Spleen (tissue), 11 donors: ENCODE results near the gene HELZ2. TPM values are rescaled to one million over a fixed set of nuclear protein-coding genes. Genes with fewer than 3 reads are reported as not detected.

Experiments used
- DNase-seq: peaks from one replicate; pipeline ENCODE4 v3.0.0-alpha.2; 2020
- H3K27ac ChIP-seq, 8 donors: fragments of 200-600 bp; sonication (generic) in 7 of 8; 1 replicate in 4 of 8; 2 replicates in 4 of 8; pipeline versions ENCODE4 v1.5.0 to v1.8.0; 2016 to 2021; ENCODE audit warnings: inconsistent platforms in 4 of 8, mild to moderate bottlenecking in 4 of 8, moderate library complexity in 1 of 8
- H3K27me3 ChIP-seq, 7 donors: fragments of 200-600 bp; sonication (generic) in 6 of 7; replicated peaks in 1 of 7; 1 replicate in 4 of 7; 2 replicates in 3 of 7; pipeline versions ENCODE4 v1.5.0 to v1.8.0; 2016 to 2021; ENCODE audit warnings: inconsistent platforms in 3 of 7, mild to moderate bottlenecking in 1 of 7
- H3K36me3 ChIP-seq, 6 donors: fragments of 200-600 bp; sonication (generic) in 5 of 6; 1 replicate in 4 of 6; 2 replicates in 2 of 6; pipeline versions ENCODE4 v1.5.0 to v1.8.0; 2016 to 2021; ENCODE audit warnings: inconsistent platforms in 2 of 6
- H3K4me1 ChIP-seq, 6 donors: fragments of 200-600 bp; sonication (generic) in 5 of 6; 1 replicate in 3 of 6; 2 replicates in 3 of 6; pipeline versions ENCODE4 v1.5.0 to v1.8.0; 2016 to 2021; ENCODE audit warnings: inconsistent platforms in 3 of 6
- H3K4me3 ChIP-seq, 8 donors: fragments of 200-600 bp; sonication (generic) in 7 of 8; 1 replicate in 4 of 8; 2 replicates in 4 of 8; pipeline versions ENCODE4 v1.5.0 to v1.8.0; 2016 to 2021; ENCODE audit warnings: inconsistent platforms in 4 of 8, mild to moderate bottlenecking in 4 of 8, moderate library complexity in 2 of 8
- H3K9me3 ChIP-seq, 8 donors: fragments of 200-600 bp; sonication (generic) in 7 of 8; 1 replicate in 4 of 8; 2 replicates in 4 of 8; pipeline versions ENCODE4 v1.5.0 to v1.8.0; 2016 to 2021; ENCODE audit warnings: inconsistent platforms in 4 of 8
- POLR2A ChIP-seq, 3 donors: fragments of 450-650 bp; IDR thresholded peaks; one replicate each; pipeline ENCODE4 v1.5.1; 2017; ENCODE audit warnings: antibody characterized with exemption in 3 of 3, mild to moderate bottlenecking in 1 of 3
- POLR2AphosphoS5 ChIP-seq, 3 donors: sonication (generic); formaldehyde crosslinking; IDR thresholded peaks; one replicate each; pipeline ENCODE4 v1.5.1; 2017; ENCODE audit warnings: antibody characterized with exemption in 3 of 3
- WGBS, 5 donors: extraction: QIAGEN DNeasy Blood & Tissue Kit in 3 of 5; methylation state at CpG; one replicate each; pipeline versions ENCODE4 v1.1.5 to v1.1.7; 2013 to 2018; 5-methylcytosine and 5-hydroxymethylcytosine counted together
- intact Hi-C: fragments of 100-400 bp; cut with DNase I; formaldehyde crosslinking; loops from one replicate; pipeline ENCODE4 v1.15.0; 2023; ENCODE audit warnings: low total_unique reads
- polyA plus RNA-seq, 3 donors: library from polyadenylated mRNA; stranded (reverse); fragments of 200-250 nt; gene quantifications; one replicate each; pipeline ENCODE4 v1.2.1, GENCODE V29; 2013
- total RNA-seq, 7 donors: library from RNA; depleted of rRNA in 3 of 7; stranded (reverse); fragments of >200 nt in 3 of 7; fragmentation: NEBNext Ultra II Directional in 4 of 7; extraction: Animal tissue kit (Norgen Biotek cat#: 25700) in 4 of 7; gene quantifications; one replicate each; pipeline versions ENCODE4 v1.1.0 to v1.2.1, GENCODE V29; 2016 to 2021
- TF ChIP-seq, protein P1 (sequence below), 11 experiments: fragments of 200-600 bp in 7 of 11; fragments of 450-650 bp in 4 of 11; sonication (generic) in 4 of 11; IDR thresholded peaks in 8 of 11; conservative IDR thresholded peaks in 3 of 11; 1 replicate in 7 of 11; 2 replicates in 4 of 11; pipeline versions ENCODE4 v1.4.0 to v1.8.0; 2016 to 2021; ENCODE audit warnings: antibody characterized with exemption in 11 of 11, inconsistent platforms in 4 of 11, mild to moderate bottlenecking in 1 of 11
- donor health status: healthy with polysubstance abuse.
- donor health status: DM: no; HTN: no; CAD: no; lungs with moderate emphysema.
- donor health status: DM: no; HTN: no; CAD: no.
- donor health status: Bipolar disorder and iron deficiency.
- donor health status: healthy.
- donor health status: DM: no; HTN: no; CAD: no.
- donor health status: DM: yes; HTN: yes; CAD: no.

The HELZ2 gene
- total and polyA plus RNA-seq, 10 donors: 4.3 to 120 (median 62.6) TPM

DNA sequence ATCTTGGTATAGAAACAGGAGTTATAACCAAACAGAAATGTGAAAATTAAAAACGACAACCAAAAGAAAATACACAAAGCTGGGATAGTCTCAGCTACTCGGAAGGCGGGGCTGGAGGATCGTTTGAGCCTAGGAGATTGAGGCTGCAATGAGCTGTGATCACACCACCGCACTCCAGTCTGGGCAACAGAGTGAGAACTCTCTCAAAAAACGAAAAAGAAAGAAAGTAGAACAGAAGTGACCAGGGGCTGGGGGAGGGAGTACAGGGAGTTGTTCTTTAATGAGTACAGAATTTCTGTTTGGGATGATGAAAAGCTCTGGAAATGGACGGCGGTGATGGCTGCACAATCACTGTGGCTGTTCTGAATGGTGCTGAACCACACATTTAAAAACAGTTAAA, 47.0 kb upstream of the HELZ2 start:
- intact Hi-C loops: no loop called here
- H3K4me1 ChIP-seq: peaks cover 6 to 70% (median 13%) of the 10 kb centered on the region in 6 donors
- H3K4me3 ChIP-seq: no peak overlapping the region
- peak; percentile 21 for DNase-seq
- WGBS, 5 donors: 84 to 93% (median 90%) methylated on average over 8 of the region's 8 CpGs
- no peaks in the 10 kb centered on the region for H3K9me3 ChIP-seq
- TF ChIP-seq POLR2AphosphoS5 (IDR thresholded peaks at IDR 0.05) (no peak), POLR2A (IDR thresholded peaks at IDR 0.05) (no peak)
- TF ChIP-seq, protein P1, sequence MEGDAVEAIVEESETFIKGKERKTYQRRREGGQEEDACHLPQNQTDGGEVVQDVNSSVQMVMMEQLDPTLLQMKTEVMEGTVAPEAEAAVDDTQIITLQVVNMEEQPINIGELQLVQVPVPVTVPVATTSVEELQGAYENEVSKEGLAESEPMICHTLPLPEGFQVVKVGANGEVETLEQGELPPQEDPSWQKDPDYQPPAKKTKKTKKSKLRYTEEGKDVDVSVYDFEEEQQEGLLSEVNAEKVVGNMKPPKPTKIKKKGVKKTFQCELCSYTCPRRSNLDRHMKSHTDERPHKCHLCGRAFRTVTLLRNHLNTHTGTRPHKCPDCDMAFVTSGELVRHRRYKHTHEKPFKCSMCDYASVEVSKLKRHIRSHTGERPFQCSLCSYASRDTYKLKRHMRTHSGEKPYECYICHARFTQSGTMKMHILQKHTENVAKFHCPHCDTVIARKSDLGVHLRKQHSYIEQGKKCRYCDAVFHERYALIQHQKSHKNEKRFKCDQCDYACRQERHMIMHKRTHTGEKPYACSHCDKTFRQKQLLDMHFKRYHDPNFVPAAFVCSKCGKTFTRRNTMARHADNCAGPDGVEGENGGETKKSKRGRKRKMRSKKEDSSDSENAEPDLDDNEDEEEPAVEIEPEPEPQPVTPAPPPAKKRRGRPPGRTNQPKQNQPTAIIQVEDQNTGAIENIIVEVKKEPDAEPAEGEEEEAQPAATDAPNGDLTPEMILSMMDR (IDR thresholded peaks at IDR 0.05 in 8 of 11, conservative IDR thresholded peaks at IDR 0.05 in 3 of 11): no peak
- H3K27ac ChIP-seq: no peak overlapping the region
- peaks cover 0 to 45% (median 35%) of the 10 kb centered on the region in 6 donors for H3K36me3 ChIP-seq
- no peaks in the 10 kb centered on the region for H3K27me3 ChIP-seq

GRCh38 chr20:63619505-63619904, 45.5 kb upstream of the HELZ2 start:
- TF ChIP-seq POLR2A (IDR thresholded peaks at IDR 0.05): no peak
- TF ChIP-seq, protein P1 (IDR thresholded peaks at IDR 0.05 in 8 of 11, conservative IDR thresholded peaks at IDR 0.05 in 3 of 11): no peak
- no peak for TF ChIP-seq POLR2AphosphoS5 (IDR thresholded peaks at IDR 0.05)
- no peak overlapping the region for H3K4me3 ChIP-seq
- no peaks in the 10 kb centered on the region for H3K9me3 ChIP-seq
- H3K27ac ChIP-seq: no peak overlapping the region
- H3K27me3 ChIP-seq: no peaks in the 10 kb centered on the region
- peaks cover 0 to 59% (median 41%) of the 10 kb centered on the region in 6 donors for H3K36me3 ChIP-seq
- H3K4me1 ChIP-seq: peaks cover 0 to 55% (median 4%) of the 10 kb centered on the region in 6 donors
- WGBS, 5 donors: 89 to 95% (median 90%) methylated on average over 12 to 13 of the region's 13 CpGs
- DNase-seq: peak; percentile 31
- intact Hi-C loops: no loop called here

DNA sequence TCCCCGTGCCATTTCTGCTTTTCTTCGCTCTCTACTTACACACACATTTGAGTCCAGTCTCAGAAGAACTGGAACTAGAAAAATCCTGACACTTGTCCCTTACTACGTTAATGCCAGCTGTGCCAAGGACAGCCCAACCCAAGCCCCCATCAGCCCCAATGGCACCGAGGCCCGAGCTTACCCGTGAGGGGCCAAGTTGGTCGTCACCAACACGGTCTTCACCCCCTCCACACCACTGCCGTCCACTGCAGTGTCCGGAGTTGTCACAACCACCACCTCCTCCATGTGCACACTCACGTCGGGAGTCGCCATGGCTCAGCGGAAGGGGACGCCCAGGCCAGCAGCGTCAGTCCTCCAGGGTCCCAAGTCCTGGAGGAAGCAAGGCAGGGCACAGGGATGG, 45.0 kb upstream of the HELZ2 start:
- 92 to 98% (median 95%) methylated on average over 16 of the region's 16 CpGs for WGBS, 5 donors
- Histone ChIP-seq H3K36me3 (peaks cover 0 to 59% (median 41%) of the 10 kb centered on the region in 6 donors), H3K4me3 (no peak overlapping the region), H3K27me3 (no peaks in the 10 kb centered on the region), H3K9me3 (no peaks in the 10 kb centered on the region), H3K27ac (no peak overlapping the region), H3K4me1 (peaks cover 0 to 54% (median 2%) of the 10 kb centered on the region in 6 donors)
- intact Hi-C loops: no loop called here
- TF ChIP-seq POLR2AphosphoS5 (IDR thresholded peaks at IDR 0.05): peak in 1 of 3 donors; percentile 25
- TF ChIP-seq POLR2A (IDR thresholded peaks at IDR 0.05): no peak
- TF ChIP-seq, protein P1 (IDR thresholded peaks at IDR 0.05 in 8 of 11, conservative IDR thresholded peaks at IDR 0.05 in 3 of 11): no peak
- DNase-seq: peak; percentile 66

GRCh38 chr20:63618291-63618980, 44.4 kb upstream of the HELZ2 start:
- Histone ChIP-seq H3K27ac (no peak overlapping the region), H3K36me3 (peaks cover 0 to 64% (median 41%) of the 10 kb centered on the region in 6 donors)
- TF ChIP-seq POLR2A (IDR thresholded peaks at IDR 0.05) (no peak), POLR2AphosphoS5 (IDR thresholded peaks at IDR 0.05) (no peak)
- TF ChIP-seq, protein P1 (IDR thresholded peaks at IDR 0.05 in 8 of 11, conservative IDR thresholded peaks at IDR 0.05 in 3 of 11): no peak

More at GRCh38 chr20:63618291-63618980, 44.4 kb upstream of the HELZ2 start:
- intact Hi-C loops: no loop called here
- 83 to 89% (median 84%) methylated on average over 11 of the region's 11 CpGs for WGBS, 5 donors
- Histone ChIP-seq H3K4me3 (no peak overlapping the region), H3K9me3 (no peaks in the 10 kb centered on the region), H3K27me3 (no peaks in the 10 kb centered on the region), H3K4me1 (peaks cover 0 to 54% (median 4%) of the 10 kb centered on the region in 6 donors)
- DNase-seq: peak; percentile 59
